Measurements from ENCODE around the gene SHKBP1. TPM values are rescaled to one million over a fixed set of nuclear protein-coding genes. Genes with fewer than 3 reads are reported as not detected.
"Not testable (repeated sequence)": the region's sequence is repeated elsewhere in the genome, so short reads cannot be mapped to it uniquely, and the experiment has no call there.

SHKBP1 gene
- total RNA-seq, 1 donor from 2014 or later: 76.3 TPM

DNA sequence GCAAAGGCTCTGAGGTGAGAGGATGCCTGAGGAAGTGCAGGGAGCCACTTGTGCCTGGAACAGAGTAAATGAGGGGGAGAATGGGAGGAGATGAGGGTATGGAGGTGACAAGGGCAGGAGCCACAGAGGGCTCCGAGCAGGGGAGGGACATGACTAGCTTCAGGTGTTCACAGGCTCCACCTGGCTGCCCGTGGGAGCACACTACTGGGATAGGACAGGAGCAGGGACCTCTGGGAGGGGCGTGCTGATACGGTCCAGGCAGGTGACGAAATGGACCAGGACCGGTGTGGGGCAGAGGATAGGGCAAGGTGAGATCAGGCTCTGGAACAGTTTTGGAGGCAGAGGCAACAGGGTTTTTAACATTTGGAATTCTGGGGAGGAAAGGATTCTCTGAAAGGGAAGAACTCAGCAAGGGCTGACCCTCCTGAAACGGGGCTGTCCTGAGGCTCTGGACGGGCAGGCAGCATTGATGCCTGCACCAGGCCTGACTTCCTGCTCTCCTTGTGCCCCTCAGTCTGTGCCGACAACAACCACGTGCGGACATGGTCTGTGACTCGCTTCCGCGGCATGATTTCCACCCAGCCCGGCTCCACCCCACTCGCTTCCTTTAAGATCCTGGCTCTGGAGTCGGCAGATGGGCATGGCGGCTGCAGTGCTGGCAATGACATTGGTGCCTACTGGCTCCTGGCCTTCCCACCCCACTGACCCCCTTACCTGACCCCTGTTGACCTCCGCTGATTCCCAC, 11.6 kb downstream of the SHKBP1 start:
- Mint-ChIP-seq H3K4me3 (no peak overlapping the region), H3K27ac (ENCODE audit: unreplicated experiment) (no peak overlapping the region)
- no peak for DNase-seq (ENCODE audit: low read depth, low spot score)

DNA sequence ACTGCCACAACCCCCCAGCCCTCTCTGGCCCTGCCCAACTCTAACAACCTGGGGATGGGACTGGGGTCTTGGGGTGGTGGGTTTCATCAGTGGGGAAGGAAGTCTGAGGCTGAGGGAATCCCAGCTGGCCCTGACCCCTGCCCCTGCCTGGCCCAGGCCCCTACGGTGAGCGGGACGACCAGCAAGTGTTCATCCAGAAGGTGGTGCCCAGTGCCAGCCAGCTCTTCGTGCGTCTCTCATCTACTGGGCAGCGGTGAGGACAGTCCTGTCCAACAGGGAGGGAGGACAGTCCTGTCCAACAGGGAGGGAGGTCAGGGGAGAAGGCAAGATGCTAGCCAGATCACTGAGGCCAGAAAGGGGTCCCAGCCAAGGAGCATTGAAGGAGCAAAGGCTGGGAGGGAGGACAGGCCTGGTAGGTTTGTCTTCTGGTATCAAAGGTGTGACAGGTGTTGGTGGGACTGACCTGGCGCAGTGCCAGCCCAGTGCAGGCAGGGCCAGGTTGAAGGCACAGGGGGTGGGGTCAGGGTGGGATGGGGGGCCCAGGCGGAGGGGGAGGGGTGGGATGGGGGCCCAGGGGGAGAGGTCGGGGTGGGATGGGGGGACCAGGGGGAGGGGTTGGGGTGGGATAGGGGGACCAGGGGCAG, 12.4 kb downstream of the SHKBP1 start:
- Mint-ChIP-seq H3K4me1 (peaks cover 41% of the 10 kb centered on the region), H3K27ac (ENCODE audit: unreplicated experiment) (no peak overlapping the region), H3K4me3 (no peak overlapping the region), H3K9me3 (peaks cover 3% of the 10 kb centered on the region), H3K36me3 (ENCODE audit: low read depth) (peaks cover 13% of the 10 kb centered on the region), H3K27me3 (ENCODE audit: low read depth) (no peaks in the 10 kb centered on the region)
- TF ChIP-seq, protein P1, sequence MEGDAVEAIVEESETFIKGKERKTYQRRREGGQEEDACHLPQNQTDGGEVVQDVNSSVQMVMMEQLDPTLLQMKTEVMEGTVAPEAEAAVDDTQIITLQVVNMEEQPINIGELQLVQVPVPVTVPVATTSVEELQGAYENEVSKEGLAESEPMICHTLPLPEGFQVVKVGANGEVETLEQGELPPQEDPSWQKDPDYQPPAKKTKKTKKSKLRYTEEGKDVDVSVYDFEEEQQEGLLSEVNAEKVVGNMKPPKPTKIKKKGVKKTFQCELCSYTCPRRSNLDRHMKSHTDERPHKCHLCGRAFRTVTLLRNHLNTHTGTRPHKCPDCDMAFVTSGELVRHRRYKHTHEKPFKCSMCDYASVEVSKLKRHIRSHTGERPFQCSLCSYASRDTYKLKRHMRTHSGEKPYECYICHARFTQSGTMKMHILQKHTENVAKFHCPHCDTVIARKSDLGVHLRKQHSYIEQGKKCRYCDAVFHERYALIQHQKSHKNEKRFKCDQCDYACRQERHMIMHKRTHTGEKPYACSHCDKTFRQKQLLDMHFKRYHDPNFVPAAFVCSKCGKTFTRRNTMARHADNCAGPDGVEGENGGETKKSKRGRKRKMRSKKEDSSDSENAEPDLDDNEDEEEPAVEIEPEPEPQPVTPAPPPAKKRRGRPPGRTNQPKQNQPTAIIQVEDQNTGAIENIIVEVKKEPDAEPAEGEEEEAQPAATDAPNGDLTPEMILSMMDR (conservative IDR thresholded peaks at IDR 0.05): no peak
- no peak for DNase-seq (ENCODE audit: low read depth, low spot score)

More for the DNA sequence above, 11.6 kb downstream of the SHKBP1 start:
- TF ChIP-seq, protein P1 (conservative IDR thresholded peaks at IDR 0.05): no peak
- Mint-ChIP-seq H3K4me1 (peaks cover 46% of the 10 kb centered on the region), H3K9me3 (peaks cover 3% of the 10 kb centered on the region), H3K36me3 (ENCODE audit: low read depth) (peaks cover 13% of the 10 kb centered on the region), H3K27me3 (ENCODE audit: low read depth) (no peaks in the 10 kb centered on the region)

DNA sequence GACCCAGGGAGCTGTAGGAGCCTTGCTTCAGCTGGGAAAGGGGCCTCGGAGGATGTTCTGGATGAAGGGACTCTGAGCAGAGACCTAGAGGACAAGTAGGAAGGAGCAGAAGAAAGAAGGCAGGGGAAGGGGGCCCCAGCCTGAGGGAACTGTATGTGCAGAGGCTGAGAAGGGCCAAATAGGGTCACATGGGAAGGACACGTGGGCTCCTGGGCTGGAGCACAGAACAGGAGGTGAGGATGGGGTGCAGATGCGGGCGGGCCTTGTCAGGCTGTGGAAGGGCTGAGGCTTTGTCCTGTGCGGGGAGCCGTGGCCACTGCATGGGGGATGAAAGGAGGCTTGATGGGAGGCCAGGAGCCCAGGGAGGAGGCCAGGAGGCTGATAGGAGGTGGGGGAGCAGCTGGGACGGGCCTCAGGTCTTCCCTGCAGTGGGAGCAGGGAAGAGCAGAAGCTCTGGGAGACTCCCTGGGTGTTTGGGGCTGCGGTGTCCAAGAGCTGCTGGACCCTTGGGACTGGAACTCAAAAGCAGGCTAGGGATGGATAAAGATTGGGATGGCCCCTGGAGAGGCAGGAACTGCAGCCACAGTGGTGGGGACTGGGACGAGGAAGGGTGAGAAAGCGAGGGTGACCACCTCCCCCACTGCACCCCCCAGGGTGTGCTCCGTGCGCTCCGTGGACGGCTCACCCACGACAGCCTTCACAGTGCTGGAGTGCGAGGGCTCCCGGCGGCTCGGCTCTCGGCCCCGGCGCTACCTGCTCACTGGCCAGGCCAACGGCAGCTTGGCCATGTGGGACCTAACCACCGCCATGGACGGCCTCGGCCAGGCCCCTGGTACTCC, 13.1 kb downstream of the SHKBP1 start:
- Mint-ChIP-seq H3K9me3 (peaks cover 3% of the 10 kb centered on the region), H3K27me3 (ENCODE audit: low read depth) (peaks cover 3% of the 10 kb centered on the region), H3K27ac (ENCODE audit: unreplicated experiment) (peak overlapping the region; percentile 43), H3K4me3 (no peak overlapping the region), H3K4me1 (peaks cover 41% of the 10 kb centered on the region), H3K36me3 (ENCODE audit: low read depth) (peaks cover 13% of the 10 kb centered on the region)
- TF ChIP-seq, protein P1 (conservative IDR thresholded peaks at IDR 0.05): no peak
- no peak for DNase-seq (ENCODE audit: low read depth, low spot score)

DNA sequence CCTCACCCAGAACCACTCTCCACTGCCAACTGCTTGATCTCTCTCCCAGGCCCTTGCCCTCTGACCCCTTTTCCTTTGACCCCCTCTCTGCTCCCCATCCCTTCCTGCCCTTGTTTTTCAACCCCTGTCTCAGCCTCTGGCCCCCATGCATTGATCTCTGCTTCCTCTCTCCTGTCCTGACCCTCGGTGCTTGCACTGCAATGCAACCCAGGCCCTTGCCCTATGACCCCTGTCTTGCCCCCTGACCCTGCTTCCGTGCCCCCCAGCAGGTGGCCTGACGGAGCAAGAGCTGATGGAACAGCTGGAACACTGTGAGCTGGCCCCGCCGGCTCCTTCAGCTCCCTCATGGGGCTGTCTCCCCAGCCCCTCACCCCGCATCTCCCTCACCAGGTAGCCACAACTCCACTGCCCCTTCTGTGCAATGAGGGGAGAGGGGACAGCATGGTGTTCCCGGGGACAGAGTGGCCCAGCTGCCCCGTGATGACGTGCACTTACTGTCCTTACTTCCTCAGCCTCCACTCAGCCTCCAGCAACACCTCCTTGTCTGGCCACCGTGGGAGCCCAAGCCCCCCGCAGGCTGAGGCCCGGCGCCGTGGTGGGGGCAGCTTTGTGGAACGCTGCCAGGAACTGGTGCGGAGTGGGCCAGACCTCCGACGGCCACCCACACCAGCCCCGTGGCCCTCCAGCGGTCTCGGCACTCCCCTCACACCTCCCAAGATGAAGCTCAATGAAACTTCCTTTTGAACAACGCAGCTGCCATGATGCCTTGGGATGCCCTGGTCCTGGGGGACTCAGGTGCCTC, 14.0 kb downstream of the SHKBP1 start:
- Mint-ChIP-seq H3K9me3 (peaks cover 3% of the 10 kb centered on the region), H3K36me3 (ENCODE audit: low read depth) (peaks cover 13% of the 10 kb centered on the region)
- no peak for DNase-seq (ENCODE audit: low read depth, low spot score)

DNA sequence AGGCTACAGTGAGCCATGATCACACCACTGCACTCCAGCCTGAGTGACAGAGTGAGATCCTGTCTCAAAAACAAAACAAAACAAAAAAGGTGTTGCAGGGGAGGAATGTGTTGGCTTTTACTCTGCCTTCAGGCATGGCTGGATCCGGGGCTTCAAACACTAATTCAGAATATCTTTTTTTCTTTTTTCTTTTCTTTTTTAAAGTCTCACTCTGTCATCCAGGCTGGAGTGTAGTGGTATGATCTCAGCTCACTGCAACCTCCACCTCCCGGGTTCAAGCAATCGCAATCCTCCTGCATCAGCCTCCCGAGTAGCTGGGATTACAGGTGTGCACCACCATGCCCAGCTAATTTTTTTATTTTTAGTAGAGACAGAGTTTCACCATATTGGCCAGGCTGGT, 15.1 kb downstream of the SHKBP1 start:
- not testable (repeated sequence) for H3K9me3 Mint-ChIP-seq; H3K27me3 Mint-ChIP-seq (ENCODE audit: low read depth); DNase-seq (ENCODE audit: low read depth, low spot score); H3K4me3 Mint-ChIP-seq
- Mint-ChIP-seq H3K36me3 (ENCODE audit: low read depth) (peaks cover 10% of the 10 kb centered on the region), H3K27ac (ENCODE audit: unreplicated experiment) (peak overlapping the region; percentile 19), H3K4me1 (peaks cover 39% of the 10 kb centered on the region)

More for the DNA sequence above, 14.0 kb downstream of the SHKBP1 start:
- Mint-ChIP-seq H3K27me3 (ENCODE audit: low read depth) (peaks cover 3% of the 10 kb centered on the region), H3K4me3 (no peak overlapping the region), H3K27ac (ENCODE audit: unreplicated experiment) (peak overlapping the region; percentile 43), H3K4me1 (peaks cover 45% of the 10 kb centered on the region)
- TF ChIP-seq, protein P1 (conservative IDR thresholded peaks at IDR 0.05): no peak
